Ishikawa (cell line): ENCODE results near the gene EPHB1.

Experiments
- CEBPB ChIP-seq: IDR thresholded peaks from 2 replicates; pipeline ENCODE4 v1.6.1; 2012
- EGR1 ChIP-seq: IDR thresholded peaks from 2 replicates; pipeline ENCODE4 v1.6.1; 2012
- REST ChIP-seq: IDR thresholded peaks from 2 replicates; pipeline ENCODE4 v1.6.1; 2012; ENCODE audit warnings: low read depth, mild to moderate bottlenecking
- TF ChIP-seq, protein P1 (sequence below): IDR thresholded peaks from 2 replicates; pipeline ENCODE4 v1.6.1; 2012

DNA sequence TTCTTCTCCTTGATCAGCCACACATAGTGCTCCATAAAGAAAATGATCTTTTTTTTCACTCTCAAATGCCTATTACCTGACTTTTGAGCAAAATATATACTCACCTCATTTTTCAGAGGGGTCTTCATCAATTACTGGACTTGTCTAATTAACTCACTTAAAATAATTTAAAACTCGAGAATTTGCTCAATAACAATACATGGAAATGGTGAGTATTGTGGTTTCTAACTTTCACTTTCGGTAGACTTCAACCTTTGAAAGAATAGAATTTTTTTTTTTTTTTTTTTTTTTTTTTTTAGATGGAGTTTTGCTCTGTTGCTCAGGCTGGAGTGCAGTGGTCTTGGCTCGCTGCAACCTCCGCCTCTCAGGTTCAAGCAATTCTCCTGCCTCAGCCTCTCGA, 17.7 kb upstream of the EPHB1 start:
- TF ChIP-seq, protein P1, sequence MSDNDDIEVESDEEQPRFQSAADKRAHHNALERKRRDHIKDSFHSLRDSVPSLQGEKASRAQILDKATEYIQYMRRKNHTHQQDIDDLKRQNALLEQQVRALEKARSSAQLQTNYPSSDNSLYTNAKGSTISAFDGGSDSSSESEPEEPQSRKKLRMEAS, result no peak
- TF ChIP-seq REST (no peak), EGR1 (no peak), CEBPB (no peak)
